ENCODE results near the gene COP1. TPM values are rescaled to one million over a fixed set of nuclear protein-coding genes. Genes with fewer than 3 reads are reported as not detected.

COP1 gene
- total and polyA plus RNA-seq, 2 of the 4 experiments (the other 2 are of a cell fraction) = 17.8 to 35.0 TPM

GRCh38 chr1:176201568-176201967 is 5.5 kb downstream of the COP1 start:
- DNase-seq (no peak), ATAC-seq (ENCODE audit: low read depth) (no peak)
- no peak overlapping the region for H3K18ac ChIP-seq (ENCODE audit: low read depth, low read length)
- H3K9me1 ChIP-seq (ENCODE audit: insufficient read depth, low read length) = peaks cover 3% of the 10 kb centered on the region; the same call in 1 of the 2 replicates
- no peak overlapping the region for H4K91ac ChIP-seq (ENCODE audit: insufficient read depth, low read depth, low read length)
- H4K20me1 ChIP-seq (ENCODE audit: insufficient read depth, low read length) = peaks cover 62% of the 10 kb centered on the region
- no peak overlapping the region for H3K27ac ChIP-seq (ENCODE audit: insufficient read depth, low read length)
- no peak overlapping the region for H2BK5ac ChIP-seq (ENCODE audit: low read depth, low read length, poor library complexity, severe bottlenecking)
- H4K5ac ChIP-seq (ENCODE audit: low read depth, low read length) = no peak overlapping the region
- no peak overlapping the region for H3K4me2 ChIP-seq (ENCODE audit: low read depth, low read length)
- no peak overlapping the region for H3K23ac ChIP-seq (ENCODE audit: low read depth, low read length)
- H3K36me3 ChIP-seq (ENCODE audit: control insufficient read depth, insufficient read depth, low read length) = no peaks in the 10 kb centered on the region; the same call in 1 of the 2 replicates
- no peaks in the 10 kb centered on the region for H3K27me3 ChIP-seq (ENCODE audit: control insufficient read depth, insufficient read depth, low read length)
- H2BK20ac ChIP-seq (ENCODE audit: low read depth, low read length) = no peak overlapping the region
- H2AK5ac ChIP-seq (ENCODE audit: low read depth, low read length) = no peak overlapping the region
- no peak for TF ChIP-seq CTCF (conservative IDR thresholded peaks at IDR 0.05; ENCODE audit: low read depth, low read length)
- no peak for TF ChIP-seq RAD21 (IDR thresholded peaks at IDR 0.05; ENCODE audit: low read length)
- TF ChIP-seq CHD1 (IDR thresholded peaks at IDR 0.05; ENCODE audit: low read depth, low read length) = no peak
- TF ChIP-seq SMC3 (IDR thresholded peaks at IDR 0.05; ENCODE audit: low read depth, low read length) = no peak
- no peak for TF ChIP-seq BHLHE40 (IDR thresholded peaks at IDR 0.05; ENCODE audit: low read depth, low read length)
- TF ChIP-seq FOS (IDR thresholded peaks at IDR 0.05; ENCODE audit: low read depth, low read length) = no peak
- TF ChIP-seq USF2 (IDR thresholded peaks at IDR 0.05; ENCODE audit: low read depth, low read length) = no peak
- no peak for TF ChIP-seq ELK1 (IDR thresholded peaks at IDR 0.05; ENCODE audit: borderline replicate concordance, low read depth, low read length)
- no peak for TF ChIP-seq NFE2L2 (IDR thresholded peaks at IDR 0.05; ENCODE audit: low read depth, low read length)
- no peak for TF ChIP-seq MAFK (IDR thresholded peaks at IDR 0.05; ENCODE audit: low read depth, low read length)
- no peak for TF ChIP-seq MXI1 (IDR thresholded peaks at IDR 0.05; ENCODE audit: borderline replicate concordance, low read depth, low read length)
- no peak for TF ChIP-seq RFX5 (IDR thresholded peaks at IDR 0.05; ENCODE audit: low read depth, low read length)
- no peak for TF ChIP-seq POLR2A (IDR thresholded peaks at IDR 0.05; ENCODE audit: low read depth, low read length)
- no peak for TF ChIP-seq CEBPB (IDR thresholded peaks at IDR 0.05; ENCODE audit: low read depth, low read length)
- no peak for TF ChIP-seq RCOR1 (IDR thresholded peaks at IDR 0.05; ENCODE audit: insufficient replicate concordance, low read length)
- TF ChIP-seq MAZ (IDR thresholded peaks at IDR 0.05; ENCODE audit: borderline replicate concordance, low read depth, low read length) = no peak
- no peak overlapping the region for H3K14ac ChIP-seq (replicated peaks; ENCODE audit: low read depth, low read length)
- H3K4me3 ChIP-seq (ENCODE audit: insufficient read depth, low read depth, low read length) = no peak overlapping the region
- dilution Hi-C loops (cut with HindIII; ENCODE audit: low sequenced_read_pairs, unreplicated experiment) = no loop called here
- BruUV-seq (replicated peaks) = no TSS peak
- no peak overlapping the region for H2AK9ac ChIP-seq (replicated peaks; ENCODE audit: low read depth, low read length, poor library complexity)
- H3K9ac ChIP-seq (ENCODE audit: low read depth, low read length) = no peak overlapping the region
- H3K56ac ChIP-seq (ENCODE audit: extremely low read depth, insufficient read depth, low read length) = no peak overlapping the region
- ChIA-PET CTCF (interaction anchor here (0.6 kb wide), 1 partner anchor 45 kb away, joined by 3 read pairs; no protein-coding TSS in a partner anchor), POLR2A (ENCODE audit: unreplicated experiment) (no interaction called here)
- no peak overlapping the region for H2AFZ ChIP-seq (replicated peaks; ENCODE audit: low read length, poor library complexity)
- no peak overlapping the region for H2BK15ac ChIP-seq (ENCODE audit: low read depth, low read length)
- 0 out of 2 replicates have a peak, but pooled peaks cover 2% of the 10 kb centered on the region for H3K4me1 ChIP-seq (ENCODE audit: control insufficient read depth, insufficient read depth, low read length)
- in situ Hi-C loops (cut with MboI; ENCODE audit: low sequenced_read_pairs) = no loop called here
- H3K79me1 ChIP-seq (ENCODE audit: low read depth in 1 of 2, low read length in 2 of 2) = peaks cover 5 to 20% of the 10 kb centered on the region in 2 experiments; a peak in 3 of 4 replicates
- H2BK120ac ChIP-seq (ENCODE audit: low read depth, low read length) = no peak overlapping the region
- H4K8ac ChIP-seq (ENCODE audit: low read depth in 2 of 2, low read length in 2 of 2) = no peak overlapping the region
- no peak overlapping the region for H3K4ac ChIP-seq (ENCODE audit: low read depth, low read length)
- intact Hi-C loops (cut with micrococcal nuclease) = loop anchor here (1.0 kb wide), 1 partner anchor 9 kb away; no protein-coding TSS in a partner anchor
- no peaks in the 10 kb centered on the region for H3K9me3 ChIP-seq (ENCODE audit: control insufficient read depth, insufficient read depth, low read length)

Measured in IMR-90 (cell line).